IMR-90 (cell line): Measurements from ENCODE around the gene JCAD. TPM values are rescaled to one million over a fixed set of nuclear protein-coding genes. Genes with fewer than 3 reads are reported as not detected.

Source experiments
- ATAC-seq: fragments of 200-7000 bp; cut with Tn5 transposase; 2 replicates; pipeline ENCODE4 v1.9.1; 2020; ENCODE audit warnings: low read depth, mild to moderate bottlenecking, moderate library complexity
- BruUV-seq: library from RNA; stranded (reverse); fragments of 400-500 nt; replicated peaks from 2 replicates; lab custom pipeline; 2021; lab: Mats Ljungman, UMichigan
- CTCF ChIA-PET: fragments of 300-600 bp; formaldehyde crosslinking; extraction: SDS; loops from one replicate; lab custom pipeline; 2021; ENCODE audit warnings: antibody characterized with exemption; lab: Yijun Ruan, JAX
- POLR2A ChIA-PET: fragments of 300-600 bp; sonication (Branson Sonifier 250); formaldehyde crosslinking; loops from one replicate; lab custom pipeline; 2022; ENCODE audit warnings: antibody characterized with exemption; ENCODE audit not compliant: unreplicated experiment; lab: Charles Lee
- DNase-seq: peaks from one replicate; pipeline ENCODE4 v3.0.0; 2013
- H2AFZ ChIP-seq: replicated peaks from 2 replicates; pipeline ENCODE3; 2013; ENCODE audit warnings: low read length, mild to moderate bottlenecking; ENCODE audit not compliant: poor library complexity
- H2AK5ac ChIP-seq: 2 replicates; pipeline ENCODE4 v1.6.1; 2013; ENCODE audit warnings: low read depth, low read length, inconsistent platforms
- H2AK9ac ChIP-seq: replicated peaks from 2 replicates; pipeline ENCODE3; 2013; ENCODE audit warnings: mild to moderate bottlenecking, low read depth, low read length, moderate library complexity; ENCODE audit not compliant: poor library complexity
- H2BK120ac ChIP-seq: 2 replicates; pipeline ENCODE4 v1.6.1; 2013; ENCODE audit warnings: low read depth, low read length, inconsistent platforms
- H2BK15ac ChIP-seq: 3 replicates; pipeline ENCODE4 v1.6.1; 2013; ENCODE audit warnings: low read depth, low read length, inconsistent platforms
- H2BK20ac ChIP-seq: 2 replicates; pipeline ENCODE4 v1.6.1; 2013; ENCODE audit warnings: low read depth, mild to moderate bottlenecking, inconsistent platforms, low read length, moderate library complexity
- H2BK5ac ChIP-seq: 2 replicates; pipeline ENCODE4 v1.6.1; 2013; ENCODE audit warnings: mild to moderate bottlenecking, low read depth, low read length, inconsistent platforms; ENCODE audit not compliant: poor library complexity, severe bottlenecking
- H3K14ac ChIP-seq: replicated peaks from 2 replicates; pipeline ENCODE4 v1.6.1; 2013; ENCODE audit warnings: low read depth, low read length, inconsistent platforms
- H3K18ac ChIP-seq: 2 replicates; pipeline ENCODE4 v1.6.1; 2013; ENCODE audit warnings: low read depth, low read length, control low read depth
- H3K23ac ChIP-seq: 2 replicates; pipeline ENCODE4 v1.6.1; 2013; ENCODE audit warnings: low read depth, low read length, inconsistent platforms
- H3K27ac ChIP-seq: 2 replicates; pipeline ENCODE4 v1.5.1; 2013; ENCODE audit warnings: mild to moderate bottlenecking, control low read depth, low read length; ENCODE audit not compliant: insufficient read depth
- H3K27me3 ChIP-seq: 2 replicates; pipeline ENCODE4 v1.6.1; 2013; ENCODE audit warnings: low read length; ENCODE audit not compliant: control insufficient read depth, insufficient read depth
- H3K36me3 ChIP-seq: 2 replicates; pipeline ENCODE4 v1.6.1; 2013; ENCODE audit warnings: low read length, mixed read lengths; ENCODE audit not compliant: control insufficient read depth, insufficient read depth
- H3K4ac ChIP-seq: 2 replicates; pipeline ENCODE4 v1.6.1; 2013; ENCODE audit warnings: low read depth, low read length, inconsistent platforms
- H3K4me1 ChIP-seq: 2 replicates; pipeline ENCODE4 v1.6.1; 2013; ENCODE audit warnings: low read length, mixed read lengths; ENCODE audit not compliant: control insufficient read depth, insufficient read depth
- H3K4me2 ChIP-seq: 2 replicates; pipeline ENCODE4 v1.6.1; 2013; ENCODE audit warnings: low read depth, mild to moderate bottlenecking, control low read depth, low read length, moderate library complexity
- H3K4me3 ChIP-seq: 2 replicates; pipeline ENCODE4 v1.5.1; 2013; ENCODE audit warnings: low read depth, mild to moderate bottlenecking, control low read depth, low read length, moderate library complexity; ENCODE audit not compliant: insufficient read depth
- H3K56ac ChIP-seq: 2 replicates; pipeline ENCODE4 v1.6.1; 2013; ENCODE audit warnings: low read length, inconsistent platforms; ENCODE audit not compliant: insufficient read depth; ENCODE audit errors: extremely low read depth
- H3K79me1 ChIP-seq, 2 experiments: 2 replicates each; pipeline ENCODE4 v1.6.1; 2013; ENCODE audit warnings: low read length in 2 of 2, inconsistent platforms in 1 of 2, low read depth in 1 of 2
- H3K9ac ChIP-seq: 2 replicates; pipeline ENCODE4 v1.6.1; 2013; ENCODE audit warnings: low read depth, low read length, control low read depth
- H3K9me1 ChIP-seq: 2 replicates; pipeline ENCODE4 v1.6.1; 2013; ENCODE audit warnings: low read length, inconsistent platforms; ENCODE audit not compliant: insufficient read depth
- H3K9me3 ChIP-seq: 2 replicates; pipeline ENCODE4 v1.6.1; 2013; ENCODE audit warnings: low read length; ENCODE audit not compliant: control insufficient read depth, insufficient read depth
- H4K20me1 ChIP-seq: 2 replicates; pipeline ENCODE4 v1.6.1; 2013; ENCODE audit warnings: low read length, inconsistent platforms; ENCODE audit not compliant: insufficient read depth
- H4K5ac ChIP-seq: 2 replicates; pipeline ENCODE4 v1.6.1; 2013; ENCODE audit warnings: mild to moderate bottlenecking, low read depth, low read length, control low read depth
- H4K8ac ChIP-seq, 2 experiments: 2 replicates each; pipeline ENCODE4 v1.6.1; 2013; ENCODE audit warnings: low read depth in 2 of 2, low read length in 2 of 2, control low read depth in 1 of 2, inconsistent platforms in 1 of 2
- H4K91ac ChIP-seq: 2 replicates; pipeline ENCODE4 v1.6.1; 2013; ENCODE audit warnings: low read depth, low read length, inconsistent platforms; ENCODE audit not compliant: insufficient read depth
- BHLHE40 ChIP-seq: fragments of 150-350 bp; IDR thresholded peaks from 2 replicates; pipeline ENCODE4 v1.6.1; 2016; ENCODE audit warnings: mild to moderate bottlenecking, low read depth, low read length
- MAFK ChIP-seq: IDR thresholded peaks from 2 replicates; pipeline ENCODE4 v1.6.1; 2012; ENCODE audit warnings: low read depth, low read length, improper control_type of control experiment
- MAZ ChIP-seq: IDR thresholded peaks from 2 replicates; pipeline ENCODE4 v1.6.1; 2012; ENCODE audit warnings: low read depth, mild to moderate bottlenecking, low read length, improper control_type of control experiment, moderate library complexity, borderline replicate concordance
- MXI1 ChIP-seq: IDR thresholded peaks from 2 replicates; pipeline ENCODE4 v1.6.1; 2012; ENCODE audit warnings: low read depth, mild to moderate bottlenecking, low read length, moderate library complexity, borderline replicate concordance
- NFE2L2 ChIP-seq: fragments of 150-350 bp; IDR thresholded peaks from 2 replicates; pipeline ENCODE4 v1.6.1; 2016; ENCODE audit warnings: low read depth, mild to moderate bottlenecking, low read length
- POLR2A ChIP-seq: IDR thresholded peaks from 2 replicates; pipeline ENCODE4 v1.6.1; 2012; ENCODE audit warnings: mild to moderate bottlenecking, low read depth, low read length
- SMC3 ChIP-seq: fragments of 150-350 bp; IDR thresholded peaks from 2 replicates; pipeline ENCODE4 v1.6.1; 2016; ENCODE audit warnings: low read depth, mild to moderate bottlenecking, antibody characterized with exemption, low read length, moderate library complexity
- WGBS, 2 experiments: methylation state at CpG; one replicate each; pipeline versions ENCODE4 v1.1.5 to v1.1.7; 2013; ENCODE audit warnings: missing lambda C conversion rate in 2 of 2; ENCODE audit not compliant: insufficient read length in 1 of 2; ENCODE audit errors: extremely low coverage in 2 of 2; 5-methylcytosine and 5-hydroxymethylcytosine counted together
- dilution Hi-C: fragments of 300-500 bp; cut with HindIII; formaldehyde crosslinking; loops from one replicate; pipeline ENCODE4 v1.14.3; 2018; ENCODE audit warnings: low sequenced_read_pairs; ENCODE audit not compliant: unreplicated experiment
- in situ Hi-C: fragments of 300-500 bp; cut with MboI; formaldehyde crosslinking; loops from 3 replicates; pipeline ENCODE4 v1.14.3; 2019; ENCODE audit warnings: low sequenced_read_pairs, inconsistent platforms, mixed read lengths
- intact Hi-C: fragments of 100-400 bp; cut with micrococcal nuclease; formaldehyde crosslinking; loops from 2 replicates; pipeline ENCODE4 v1.10.0; 2022
- polyA plus RNA-seq, 3 experiments: library from polyadenylated mRNA; depleted of rRNA; stranded (reverse); fragments of >200 nt; gene quantifications; 2 replicates each; pipeline ENCODE4 v1.2.3, GENCODE V29; 2012; ENCODE audit warnings: low replicate concordance in 1 of 3
- total RNA-seq: library from RNA; depleted of rRNA; stranded (reverse); fragments of >200 nt; gene quantifications from 2 replicates; pipeline ENCODE4 v1.2.3, GENCODE V29; 2012

JCAD gene
- total and polyA plus RNA-seq, 2 of the 4 experiments (the other 2 are of a cell fraction), result 15.9 to 16.8 TPM

GRCh38 chr10:30038781-30039536, 20.4 kb downstream of the JCAD start:
- Histone ChIP-seq H3K79me1 (peaks cover 53 to 97% of the 10 kb centered on the region in 2 experiments), H3K4ac (no peak overlapping the region), H2BK120ac (no peak overlapping the region), H2AK9ac (no peak overlapping the region), H3K56ac (no peak overlapping the region), H2BK5ac (no peak overlapping the region), H3K4me1 (peaks cover 4% of the 10 kb centered on the region), H3K9me1 (peaks cover 36% of the 10 kb centered on the region), H4K8ac (no peak overlapping the region), H4K5ac (no peak overlapping the region), H2BK15ac (no peak overlapping the region), H4K91ac (no peak overlapping the region), H3K4me3 (no peak overlapping the region), H3K9ac (no peak overlapping the region), H3K27ac (no peak overlapping the region), H3K23ac (no peak overlapping the region), H3K9me3 (no peaks in the 10 kb centered on the region), H3K27me3 (no peaks in the 10 kb centered on the region), H2BK20ac (no peak overlapping the region), H3K18ac (no peak overlapping the region), H3K4me2 (no peak overlapping the region), H3K14ac (no peak overlapping the region), H4K20me1 (peaks cover 82% of the 10 kb centered on the region), H3K36me3 (peaks cover 69% of the 10 kb centered on the region), H2AFZ (no peak overlapping the region), H2AK5ac (no peak overlapping the region)
- ATAC-seq (no peak), DNase-seq (no peak)
- intact Hi-C loops (loop anchor here (5.0 kb wide), 1 partner anchor 308 kb away; the partner anchor contains the start of gene MTPAP), in situ Hi-C loops (no loop called here), dilution Hi-C loops (no loop called here)
- CTCF ChIA-PET, result no interaction called here
- TF ChIP-seq NFE2L2, result no peak
- no peak for TF ChIP-seq POLR2A
- TF ChIP-seq MAZ, result no peak
- no peak for TF ChIP-seq BHLHE40
- no peak for TF ChIP-seq SMC3
- TF ChIP-seq MXI1, result no peak
- no peak for TF ChIP-seq MAFK
- POLR2A ChIA-PET, result no interaction called here
- BruUV-seq, result no TSS peak
- 83% methylated on average over 1 of the region's 12 CpGs; no CpG with 5 or more reads in 1 of the 2 experiments for WGBS, 2 experiments
